Activated gamma-delta T cell (primary cell): ENCODE measurements around the gene NOL6.
"Not testable (repeated sequence)": the region's sequence is repeated elsewhere in the genome, so short reads cannot be mapped to it uniquely, and the experiment has no call there.

ENCODE experiments used
- DNase-seq: peaks from one replicate; lab custom pipeline; 2025; lab: John Stamatoyannopoulos, UW

NOL6 gene

GRCh38 chr9:33472881-33473615 is 676 bp downstream of the NOL6 start:
- no peak for DNase-seq

GRCh38 chr9:33472171-33472880 is 1.4 kb downstream of the NOL6 start:
- DNase-seq = no peak

- DNase-seq = no peak
Observed at GRCh38 chr9:33471361-33471760, 2.4 kb downstream of the NOL6 start.

GRCh38 chr9:33469891-33470290 is 3.8 kb downstream of the NOL6 start:
- DNase-seq = no peak

GRCh38 chr9:33468797-33469621 is 4.7 kb downstream of the NOL6 start:
- no peak for DNase-seq

- no peak for DNase-seq
Observed at GRCh38 chr9:33468215-33468730, 5.5 kb downstream of the NOL6 start.

GRCh38 chr9:33467526-33467925 is 6.2 kb downstream of the NOL6 start:
- DNase-seq = no peak

GRCh38 chr9:33466565-33467495 is 6.9 kb downstream of the NOL6 start:
- DNase-seq = peak; percentile 42

- no peak for DNase-seq
Observed at GRCh38 chr9:33465596-33466564, 7.8 kb downstream of the NOL6 start.

GRCh38 chr9:33465096-33465495 is 8.6 kb downstream of the NOL6 start:
- no peak for DNase-seq

GRCh38 chr9:33464045-33464636 is 9.6 kb downstream of the NOL6 start:
- no peak for DNase-seq

- no peak for DNase-seq
Observed at GRCh38 chr9:33463151-33463550, 10.6 kb downstream of the NOL6 start.

- no peak for DNase-seq
Observed at GRCh38 chr9:33461492-33461891, 12.2 kb downstream of the NOL6 start.

GRCh38 chr9:33460854-33461253 is 12.9 kb downstream of the NOL6 start:
- no peak for DNase-seq

GRCh38 chr9:33459115-33459514 is 14.6 kb downstream of the NOL6 start:
- DNase-seq = no peak

- no peak for DNase-seq
Observed at GRCh38 chr9:33458444-33458843, 15.3 kb downstream of the NOL6 start.

- DNase-seq = no peak
Observed at GRCh38 chr9:33455945-33456344, 17.8 kb downstream of the NOL6 start.

GRCh38 chr9:33455456-33455855 is 18.3 kb downstream of the NOL6 start:
- DNase-seq = not testable (repeated sequence)

- DNase-seq = not testable (repeated sequence)
Observed at GRCh38 chr9:33454661-33455026, 19.1 kb downstream of the NOL6 start.
